Spleen (tissue), 7 donors: ENCODE measurements around the gene RSPO3.

Experiments
- CTCF ChIP-seq, 11 experiments: fragments of 200-600 bp in 7 of 11; fragments of 450-650 bp in 4 of 11; sonication (generic) in 4 of 11; IDR thresholded peaks in 8 of 11; conservative IDR thresholded peaks in 3 of 11; 1 replicate in 7 of 11; 2 replicates in 4 of 11; pipeline versions ENCODE4 v1.4.0 to v1.8.0; 2016 to 2021; ENCODE audit warnings: antibody characterized with exemption in 11 of 11, inconsistent platforms in 4 of 11, mild to moderate bottlenecking in 1 of 11
- POLR2A ChIP-seq, 3 donors: fragments of 450-650 bp; IDR thresholded peaks; one replicate each; pipeline ENCODE4 v1.5.1; 2017; ENCODE audit warnings: antibody characterized with exemption in 3 of 3, mild to moderate bottlenecking in 1 of 3
- POLR2AphosphoS5 ChIP-seq, 3 donors: sonication (generic); formaldehyde crosslinking; IDR thresholded peaks; one replicate each; pipeline ENCODE4 v1.5.1; 2017; ENCODE audit warnings: antibody characterized with exemption in 3 of 3
- donor health status: DM: no; HTN: no; CAD: no; lungs with moderate emphysema.
- donor health status: DM: no; HTN: no; CAD: no.
- donor health status: DM: no; HTN: no; CAD: no.

GRCh38 chr6:127117979-127118297, 533 bp upstream of the RSPO3 start:
- TF ChIP-seq CTCF (IDR thresholded peaks at IDR 0.05 in 8 of 11, conservative IDR thresholded peaks at IDR 0.05 in 3 of 11) (no peak), POLR2A (IDR thresholded peaks at IDR 0.05) (no peak), POLR2AphosphoS5 (IDR thresholded peaks at IDR 0.05) (no peak)
